ENCODE data around the gene USP34.

DNA sequence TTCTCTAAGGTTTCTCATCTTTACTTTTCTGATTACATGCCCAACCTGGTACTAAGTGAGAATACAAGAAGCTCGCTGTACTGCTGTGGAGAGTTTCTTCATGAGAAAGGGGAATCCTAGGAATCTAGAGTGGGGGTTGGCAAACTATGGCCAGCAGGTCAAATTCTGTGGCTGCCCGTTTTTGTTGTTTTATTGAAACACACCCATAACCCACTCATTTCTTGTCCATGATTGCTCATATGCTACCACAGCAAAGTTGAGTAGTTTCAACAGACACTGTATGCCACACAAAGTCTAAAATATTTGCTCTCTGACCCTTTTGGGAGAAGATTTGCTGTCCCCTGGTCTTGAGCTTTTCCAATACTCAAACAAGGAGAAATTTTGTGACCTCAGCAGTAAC lies 250.1 kb downstream of the USP34 start:
- TF ChIP-seq EZH2 (IDR thresholded peaks at IDR 0.05), result no peak
- no peak for TF ChIP-seq POLR2AphosphoS5 (IDR thresholded peaks at IDR 0.05; ENCODE audit: borderline replicate concordance, low read depth, low read length)
- TF ChIP-seq FOXP2 (optimal IDR thresholded peaks at IDR 0.05; ENCODE audit: control extremely low read depth, extremely low read length, insufficient read depth), result no peak
